NCI-H446 (cell line): ENCODE results near the gene SH2D7.

Experiments
- DNase-seq, 2 experiments: peaks; one replicate each; lab custom pipeline; 2025; lab: John Stamatoyannopoulos, UW

SH2D7 gene

DNA sequence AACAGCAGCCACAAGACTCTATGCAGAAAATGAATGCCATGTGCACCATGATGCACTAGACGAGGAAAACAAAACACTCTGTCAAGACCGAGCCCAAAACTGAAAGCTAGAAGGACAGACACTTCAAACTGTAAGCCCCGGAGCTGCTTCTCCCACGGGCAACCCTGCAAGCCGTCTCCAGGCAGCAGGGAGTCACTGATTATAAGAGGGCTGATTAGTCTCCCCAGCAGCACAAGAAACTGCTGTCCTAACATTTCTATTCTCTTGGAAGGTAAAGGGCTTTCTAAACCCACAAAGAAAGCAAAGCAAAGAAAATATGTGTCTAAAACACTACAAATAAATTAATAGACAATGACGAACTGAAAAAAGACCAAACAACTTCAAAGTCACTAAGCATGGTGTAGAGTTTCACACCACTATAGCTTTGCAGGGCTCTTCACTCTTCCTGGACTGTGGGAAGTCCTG lies 30.4 kb upstream of the SH2D7 start:
- DNase-seq = no peak

DNA sequence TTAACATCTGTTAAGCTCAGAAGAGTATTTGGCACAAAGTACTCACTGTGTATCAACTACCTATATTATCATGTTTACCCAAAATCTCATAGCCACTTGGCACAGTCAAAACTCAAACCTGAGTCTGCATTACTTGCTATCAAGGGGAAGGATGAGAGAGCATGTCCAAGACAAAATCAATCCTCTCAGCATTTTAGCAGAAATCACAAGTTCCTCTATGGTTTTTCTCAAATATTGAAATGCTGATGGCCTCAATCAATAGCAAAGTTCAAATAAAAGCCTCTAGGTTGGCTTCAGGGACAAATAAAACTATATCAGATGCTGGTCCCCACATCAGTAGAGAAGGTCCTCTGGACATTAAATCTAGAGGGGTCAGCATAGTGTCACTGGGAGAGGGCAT lies 29.1 kb upstream of the SH2D7 start:
- no peak for DNase-seq

DNA sequence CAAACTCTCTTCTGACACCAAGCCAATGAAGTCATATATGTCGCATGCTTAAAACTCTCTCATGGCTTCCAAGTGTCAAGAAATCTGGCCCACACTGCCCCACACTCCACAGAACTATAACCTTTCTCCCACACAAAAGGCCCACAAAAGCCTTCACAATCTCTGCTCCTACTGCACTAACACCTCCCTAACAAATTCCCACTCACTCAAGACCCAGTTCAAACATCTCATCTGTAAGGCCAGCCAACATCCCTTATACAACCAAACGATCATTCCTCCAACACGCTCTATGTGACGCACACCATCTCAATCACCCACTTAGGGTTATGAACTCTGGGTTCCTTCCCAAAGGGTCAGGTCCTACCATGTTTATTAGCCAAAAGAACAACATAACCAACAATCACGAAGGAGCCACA lies 28.4 kb upstream of the SH2D7 start:
- DNase-seq = no peak

DNA sequence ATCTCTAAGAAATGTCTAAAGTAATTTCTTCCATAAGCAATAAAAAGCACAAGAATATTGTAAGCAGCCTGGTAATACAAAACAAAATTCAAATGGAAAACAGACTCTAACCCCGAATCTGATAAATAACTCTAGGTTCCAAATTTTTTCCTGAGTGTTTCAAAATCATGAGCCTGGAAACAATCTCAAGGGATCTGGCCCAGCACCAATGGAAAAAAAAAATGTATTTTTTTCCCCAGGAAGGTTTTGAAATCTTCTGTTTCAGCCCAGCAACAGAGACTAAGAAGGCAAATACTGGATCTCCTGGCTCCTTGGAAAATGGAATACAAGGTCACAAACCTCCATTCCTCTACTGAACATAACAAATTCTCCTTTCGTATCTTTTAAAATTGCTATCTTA lies 27.8 kb upstream of the SH2D7 start:
- no peak for DNase-seq

DNA sequence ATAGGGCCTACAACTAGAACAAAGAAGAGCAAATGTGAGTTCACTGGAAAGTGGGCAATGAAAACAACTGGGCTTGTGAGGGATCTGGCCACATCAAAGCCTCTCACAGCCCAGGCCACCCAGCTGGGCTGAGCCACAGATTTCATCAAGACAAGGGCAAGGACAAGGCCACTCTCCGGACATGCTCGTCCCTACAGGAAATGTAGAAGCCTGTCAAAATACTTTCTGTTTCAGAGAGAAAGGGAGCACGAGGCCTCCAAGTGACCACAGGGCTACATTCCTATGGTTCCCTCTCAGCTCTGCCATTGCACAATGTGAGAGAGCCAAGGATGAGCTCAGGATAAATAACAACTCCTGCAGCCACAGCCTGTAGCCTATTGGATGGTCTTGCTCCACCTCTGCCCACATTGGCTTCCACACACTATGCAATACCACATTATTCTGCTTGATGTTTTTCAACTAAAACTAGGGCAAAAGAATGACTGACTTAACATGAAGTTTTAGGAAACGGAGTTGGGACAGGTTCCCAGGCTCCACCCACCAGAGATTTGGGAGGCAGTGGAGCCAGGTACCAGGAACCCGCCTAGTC lies 27.0 kb upstream of the SH2D7 start:
- DNase-seq = no peak

DNA sequence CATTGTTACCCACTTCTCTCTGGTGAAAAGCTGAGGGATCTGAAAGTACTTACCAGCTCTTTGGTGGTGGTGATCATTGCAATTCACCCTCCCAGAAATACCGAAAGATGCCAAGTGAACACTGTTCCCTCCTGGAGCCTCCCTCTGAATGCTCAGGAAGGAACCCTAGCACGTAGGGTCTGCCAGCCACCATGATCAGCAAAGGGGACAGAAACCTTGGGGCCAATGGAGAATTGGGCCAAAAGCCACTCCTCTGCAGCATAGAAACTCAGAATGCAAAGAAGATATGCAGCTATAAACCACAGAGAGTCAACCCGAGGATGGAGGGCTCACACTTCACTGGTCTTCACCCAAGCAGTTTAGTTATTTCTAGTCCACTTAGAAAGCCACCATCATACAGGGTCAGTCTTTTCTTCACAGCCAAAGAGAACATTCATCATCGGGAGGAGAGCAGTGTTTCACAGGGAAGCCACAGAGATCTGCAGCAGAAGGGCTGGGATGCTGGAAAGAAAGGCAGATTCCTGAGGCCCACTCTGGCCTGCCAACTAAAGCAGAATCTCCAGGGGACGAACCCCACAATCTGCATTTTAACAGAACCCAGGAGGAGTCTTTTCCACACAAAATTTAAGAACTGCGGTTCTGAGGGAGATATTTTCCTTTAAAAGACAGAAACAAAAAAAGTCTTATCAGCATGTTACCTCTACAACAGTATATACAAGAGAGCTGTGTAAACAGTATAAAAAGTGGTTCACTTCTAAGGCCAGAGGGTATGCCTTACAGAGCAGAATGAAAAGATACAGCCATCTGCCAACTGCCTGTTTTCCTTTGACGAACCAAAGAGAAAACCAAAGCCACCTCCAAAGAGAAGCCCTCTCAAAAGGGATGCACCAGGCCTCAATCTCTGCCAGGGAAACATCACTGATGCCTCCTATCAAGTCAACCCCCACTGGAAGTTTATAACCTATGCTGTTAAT lies 26.1 kb upstream of the SH2D7 start:
- no peak for DNase-seq

DNA sequence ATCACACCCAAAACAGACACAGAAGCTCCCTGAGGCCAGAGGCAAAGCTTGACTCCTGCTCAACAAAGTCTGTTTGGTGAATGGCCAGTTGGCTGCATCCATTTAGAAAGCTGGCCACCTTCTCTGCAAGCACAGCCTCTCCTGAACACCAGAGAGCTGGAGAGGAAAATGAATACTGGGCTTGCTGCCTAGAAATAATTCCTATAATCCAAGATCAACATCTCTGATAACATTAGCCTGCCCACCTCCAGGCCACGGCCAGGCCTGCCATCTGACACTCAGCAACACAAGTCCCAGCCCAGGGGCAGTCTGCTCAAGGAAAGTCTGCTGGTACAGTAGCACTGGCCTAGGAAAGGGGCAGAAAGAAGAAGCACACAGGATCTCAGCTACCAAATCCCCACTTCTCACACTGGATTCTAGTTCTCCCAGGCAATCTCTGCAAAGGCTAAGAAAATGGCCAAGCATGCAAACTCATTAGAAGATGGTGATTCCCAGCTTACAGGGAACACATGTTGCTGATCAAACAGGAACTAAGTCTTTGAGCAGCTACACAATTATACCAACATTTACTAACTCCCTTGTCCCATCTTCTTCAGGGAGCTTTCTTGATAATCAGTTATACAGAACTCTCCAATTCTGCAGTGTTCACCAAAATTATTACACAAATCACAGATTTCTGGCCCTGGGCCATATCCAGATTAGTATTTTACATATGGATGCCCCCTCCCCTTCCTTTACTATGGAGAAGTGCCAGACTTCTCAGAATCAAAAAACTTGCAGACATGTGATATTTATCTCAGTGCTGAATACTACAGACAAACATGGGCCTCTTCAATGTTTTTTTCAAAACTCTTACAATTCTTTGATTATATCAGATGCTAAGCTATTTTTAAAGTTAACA lies 24.8 kb upstream of the SH2D7 start:
- peak; percentile 17 to 74 for DNase-seq

DNA sequence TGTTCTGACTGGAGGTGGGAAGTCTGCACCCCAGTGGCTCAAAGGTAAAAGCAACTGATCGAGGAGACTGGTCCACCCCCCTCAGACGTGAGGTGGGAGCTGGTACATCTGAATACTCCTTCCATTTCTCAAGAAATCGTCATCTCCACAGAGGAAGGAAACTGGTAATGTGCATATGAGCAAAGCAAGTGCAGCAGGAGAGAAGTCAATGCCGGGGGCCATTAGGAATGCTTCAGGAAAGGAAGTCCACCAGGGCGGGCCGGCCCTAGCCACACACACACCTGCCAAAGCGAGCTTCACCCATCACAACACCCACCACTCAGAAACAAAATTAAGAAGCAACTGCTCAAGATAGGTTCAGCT lies 23.3 kb upstream of the SH2D7 start:
- DNase-seq = no peak

DNA sequence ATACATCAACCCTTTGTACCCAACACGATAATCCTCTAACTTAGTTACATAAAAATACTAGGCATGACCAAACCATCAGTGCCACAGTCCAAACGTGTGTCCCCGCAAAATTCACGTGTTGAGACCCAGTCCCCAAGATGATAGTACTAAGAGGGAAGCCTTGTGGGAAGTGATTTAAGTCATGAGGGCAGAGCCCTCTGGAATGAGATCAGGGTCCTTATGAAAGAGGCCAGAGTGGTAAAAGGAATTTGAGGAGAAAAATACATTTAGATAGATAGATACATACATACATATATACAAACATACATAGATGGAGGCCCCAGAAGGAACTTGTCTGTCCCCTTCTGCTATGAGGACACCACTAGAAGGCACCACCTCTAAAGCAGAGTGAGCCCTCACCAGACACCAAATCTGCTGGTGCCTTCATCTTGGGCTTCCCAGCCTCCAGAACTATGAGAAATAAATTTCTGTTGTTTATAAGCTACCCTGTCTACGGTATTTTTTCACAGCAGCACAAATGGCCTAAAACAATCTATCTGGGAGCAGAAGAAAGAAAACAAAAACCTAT lies 22.8 kb upstream of the SH2D7 start:
- no peak for DNase-seq

DNA sequence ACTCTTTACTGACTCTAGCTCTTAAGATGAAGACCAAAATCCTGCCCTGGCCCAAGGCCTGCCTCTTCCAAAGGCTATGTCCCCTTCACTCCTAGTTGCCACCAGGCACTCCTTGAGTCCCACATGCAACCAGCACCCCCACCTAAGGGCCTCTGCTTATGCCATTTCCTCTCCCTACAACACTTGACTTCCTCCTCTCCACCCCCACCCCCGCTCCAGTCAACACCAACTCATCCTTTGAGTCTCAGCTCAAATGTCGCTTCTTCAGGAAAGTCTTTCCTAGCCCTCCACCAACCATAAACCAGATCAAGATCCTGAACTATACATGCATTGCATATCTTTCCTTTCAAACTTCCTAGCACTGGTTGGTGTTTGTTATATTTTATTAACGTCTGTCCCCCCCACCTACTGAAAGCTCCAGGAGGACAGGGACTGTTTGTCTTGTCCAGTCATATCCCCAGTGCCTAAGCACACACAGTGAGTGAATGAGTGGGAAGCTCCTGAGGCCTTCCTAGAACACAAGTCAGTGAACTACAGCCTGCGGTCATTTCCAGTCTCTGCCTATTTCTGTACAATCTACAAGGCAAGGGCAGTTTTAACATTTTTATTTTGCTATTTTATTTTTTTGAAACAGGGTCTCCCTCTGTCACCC lies 22.2 kb upstream of the SH2D7 start:
- no peak for DNase-seq

DNA sequence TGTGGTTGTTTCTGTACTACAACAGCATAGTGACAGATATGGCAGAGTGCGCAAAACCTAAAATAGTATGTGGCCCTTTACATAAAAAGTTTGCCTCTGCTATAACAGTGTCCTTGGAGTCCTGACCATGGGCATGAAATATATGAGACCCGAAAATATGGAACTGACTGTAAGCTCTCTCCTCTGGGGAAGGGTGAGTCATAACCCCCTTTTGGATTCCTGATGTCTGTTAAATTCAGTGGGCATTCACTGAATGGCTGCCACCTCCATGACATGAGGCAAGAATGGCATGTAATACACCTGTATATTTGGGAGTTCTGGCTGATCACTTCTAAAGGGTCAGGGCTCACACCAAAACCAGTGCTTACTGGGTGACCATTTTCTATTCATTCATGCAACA lies 21.0 kb upstream of the SH2D7 start:
- no peak for DNase-seq

DNA sequence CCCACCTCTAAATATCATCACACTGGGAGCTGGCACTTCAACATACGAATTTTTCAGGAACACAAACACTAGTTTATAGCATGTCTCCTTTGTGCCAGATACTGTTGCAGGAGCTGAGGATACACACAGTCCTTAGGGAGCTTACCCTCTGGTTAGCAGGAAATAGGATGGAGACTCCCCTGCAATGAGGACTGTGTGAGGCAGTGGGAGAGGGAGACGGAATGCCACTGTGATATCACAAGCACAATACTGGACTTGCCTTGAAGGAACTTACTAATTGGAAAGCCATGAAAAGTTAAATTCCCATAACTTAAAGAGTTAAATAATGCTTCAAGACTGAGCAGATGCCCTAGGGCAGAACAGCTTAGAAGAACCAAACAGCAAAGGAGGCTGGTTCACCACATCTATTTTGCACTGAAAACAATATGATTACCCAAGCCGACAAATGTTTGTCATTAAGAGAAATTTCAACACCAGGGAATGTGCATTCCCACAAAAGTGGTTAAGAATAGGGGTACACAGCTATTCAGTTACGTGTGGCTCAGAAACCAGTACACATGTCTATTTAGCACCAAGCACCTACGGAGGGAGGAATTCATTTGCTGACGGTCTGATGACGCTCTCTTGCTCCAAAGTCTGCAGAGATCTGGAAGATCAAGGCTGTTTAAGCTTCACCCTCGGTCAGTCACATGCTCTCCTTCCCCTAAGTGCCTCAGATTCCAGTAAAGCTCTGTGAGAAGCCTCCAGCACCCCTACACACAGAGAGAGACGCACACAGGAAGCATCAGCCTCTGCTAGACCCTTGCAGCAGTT lies 20.1 kb upstream of the SH2D7 start:
- DNase-seq = no peak

DNA sequence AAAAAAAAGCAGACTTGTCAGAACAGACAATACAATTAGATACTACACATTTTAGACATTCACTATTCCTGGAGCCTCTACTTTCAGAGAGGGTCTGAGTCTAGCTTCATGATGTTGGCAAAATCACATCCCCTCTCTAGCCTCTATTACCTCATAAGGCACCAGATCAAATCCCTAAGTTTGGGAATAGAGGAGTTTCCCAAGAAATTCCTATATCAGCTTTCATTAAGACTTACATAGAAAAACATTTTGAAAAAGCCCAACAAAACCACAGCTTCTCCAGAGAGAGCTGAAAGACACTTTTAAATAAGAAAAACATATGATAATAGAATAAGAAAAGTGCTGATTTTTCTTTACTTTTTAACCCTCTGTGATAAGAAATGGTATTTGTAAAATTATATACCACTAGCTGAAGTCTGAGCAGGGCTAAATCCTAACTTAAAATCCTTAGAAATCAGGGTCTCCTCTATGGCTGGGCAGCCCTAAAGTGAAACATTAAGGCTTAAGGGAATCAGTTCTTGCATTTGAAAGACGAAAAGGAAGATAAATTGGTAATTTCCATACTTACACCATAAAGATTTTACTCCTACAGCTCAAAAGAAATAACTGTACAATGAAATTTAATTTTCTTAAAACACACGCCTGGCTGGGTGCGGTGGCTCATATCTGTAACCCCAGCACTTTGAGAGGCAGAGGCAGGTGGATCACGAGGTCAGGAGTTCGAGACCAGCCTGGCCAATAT lies 19.1 kb upstream of the SH2D7 start:
- no peak for DNase-seq

DNA sequence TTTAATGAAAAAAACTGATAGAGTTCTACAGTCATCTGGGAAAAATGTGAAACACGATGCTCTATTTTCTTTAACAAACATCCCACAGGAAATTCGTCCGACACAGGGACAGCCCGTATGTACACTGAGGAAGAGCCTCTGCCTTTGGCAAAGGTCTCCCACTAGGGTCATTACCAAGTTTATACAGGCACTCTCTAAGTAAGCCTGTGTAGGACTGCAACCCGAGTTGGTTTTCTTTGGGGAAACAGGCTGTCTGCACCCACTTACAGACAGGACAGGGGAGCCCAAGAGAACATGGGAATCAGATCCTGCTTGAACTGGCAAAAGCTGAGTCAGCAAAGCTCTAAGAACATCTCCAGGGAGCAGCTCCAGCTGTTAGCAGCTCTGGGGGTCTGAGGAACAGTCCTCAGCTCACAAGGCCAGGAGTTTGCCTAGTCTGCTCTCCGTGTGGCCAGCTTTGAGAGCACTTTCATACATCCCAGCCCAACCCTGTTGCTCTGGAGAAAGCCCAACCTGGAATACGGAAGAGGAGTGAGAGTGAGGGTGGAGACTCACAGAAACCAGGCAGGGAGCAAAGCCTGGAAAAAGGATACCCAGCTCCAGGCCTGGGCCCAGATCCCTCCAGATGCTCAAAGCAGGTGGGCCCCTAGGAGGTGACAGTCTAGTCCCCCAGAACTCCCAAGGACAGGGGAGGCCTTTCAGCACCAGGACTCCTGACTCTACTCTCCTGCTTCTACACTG lies 16.7 kb upstream of the SH2D7 start:
- DNase-seq = peak in 1 of 2 experiments; percentile 41

DNA sequence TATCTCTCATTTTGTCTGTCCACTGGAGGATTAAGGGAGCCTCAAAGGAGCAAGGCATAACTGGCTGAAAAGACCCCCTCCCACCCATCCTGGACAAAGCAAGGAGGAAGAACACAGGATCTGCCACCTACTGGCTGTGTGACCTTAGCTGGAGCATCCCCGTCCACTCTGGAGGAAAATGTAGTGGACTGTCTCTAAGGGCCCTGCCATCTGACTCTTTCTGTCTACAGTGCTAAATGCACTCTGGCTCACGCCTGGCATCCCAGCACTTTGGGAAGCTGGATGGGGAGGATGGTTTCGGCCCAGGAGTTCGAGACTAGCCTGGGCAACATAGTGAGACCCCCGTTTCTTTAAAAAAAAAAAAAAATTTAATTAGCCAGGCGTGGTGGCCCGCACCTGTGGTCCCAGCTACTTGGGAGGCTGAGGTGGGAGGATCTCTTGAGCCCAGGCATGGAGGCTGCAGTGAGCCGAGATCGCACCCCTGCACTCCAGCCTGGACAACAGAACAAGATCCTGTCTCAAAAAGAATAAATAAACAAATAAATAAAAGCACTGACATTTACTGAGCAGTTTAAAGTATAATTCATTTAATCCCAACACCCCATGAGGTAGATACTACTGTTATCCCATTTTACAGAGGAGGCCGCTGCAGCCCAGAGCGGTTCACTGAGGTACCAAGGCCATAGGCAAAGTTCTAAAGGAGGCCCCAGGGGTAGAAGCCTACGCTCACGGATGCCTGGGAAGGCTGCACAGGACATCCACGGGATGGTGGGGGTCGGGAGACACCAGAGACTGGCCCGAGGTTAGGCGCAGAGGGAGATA lies 15.9 kb upstream of the SH2D7 start:
- no peak for DNase-seq

DNA sequence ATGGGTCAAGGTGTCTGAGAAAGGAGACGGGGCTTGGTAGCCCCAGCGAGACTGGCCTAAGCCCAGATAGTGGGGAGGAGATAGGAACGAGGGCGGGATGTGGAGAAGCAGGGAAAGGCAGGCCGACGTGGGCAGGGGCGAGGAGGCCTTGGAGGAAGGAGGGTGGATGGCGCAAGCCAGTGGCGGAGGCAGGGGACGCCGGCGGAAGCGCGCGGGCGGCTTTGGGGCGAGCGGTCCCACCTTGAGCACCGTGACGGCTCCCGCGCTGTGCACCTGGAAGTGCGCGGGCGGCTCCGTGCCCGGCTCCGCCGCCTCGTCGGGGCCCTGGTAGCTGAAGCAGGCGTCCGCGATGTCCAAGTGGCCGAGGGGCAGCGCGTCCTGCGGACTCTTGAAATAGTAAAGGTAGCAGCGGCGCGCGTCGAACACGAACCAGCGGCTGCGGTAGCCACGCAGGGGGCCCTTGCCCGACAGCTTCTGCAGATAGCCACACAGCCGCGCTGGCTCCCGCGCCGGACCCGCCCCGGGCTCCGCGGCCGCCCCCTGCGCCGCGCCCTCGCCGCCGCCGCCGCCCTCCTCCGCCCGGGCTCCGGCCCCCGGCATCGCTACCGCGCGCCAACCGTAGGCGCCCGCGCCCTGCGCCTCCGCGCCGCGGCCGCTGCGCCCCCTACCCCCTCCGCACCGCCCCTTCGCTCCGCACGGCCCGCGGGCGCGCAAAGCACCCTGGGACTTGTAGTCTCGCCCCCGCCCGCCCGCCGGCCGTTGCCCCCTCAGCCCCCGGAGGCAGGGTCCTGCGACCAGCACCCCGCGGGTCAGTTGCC lies 15.1 kb upstream of the SH2D7 start, which contains the start of gene TBC1D2B:
Gene TBC1D2B, minus strand, starts transcription at position 659 of the 818 bp plus-strand sequence. Its CDS starts 59 bp downstream, at position 600.
- peak; percentile 11 to 65 for DNase-seq

DNA sequence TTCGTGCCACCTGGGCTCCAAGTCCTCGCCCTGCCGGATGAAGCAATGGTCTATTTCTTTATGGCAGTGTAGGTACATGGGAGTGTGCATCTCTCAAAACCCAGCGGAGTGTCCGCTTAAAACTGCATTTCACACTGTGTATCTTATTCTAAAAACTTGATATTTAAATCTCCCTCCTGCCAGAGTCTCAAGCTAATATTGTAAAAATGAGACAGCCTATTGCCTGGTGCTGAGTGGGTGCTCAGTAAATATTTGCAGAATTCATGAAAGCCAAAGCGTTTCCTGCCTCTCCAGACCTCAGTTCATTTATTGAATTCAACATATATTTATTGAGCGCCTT lies 14.5 kb upstream of the SH2D7 start:
- DNase-seq = no peak
